HG03060 (cell line): Measurements from ENCODE around the gene MGAT3.
"Not testable (repeated sequence)": the region's sequence is repeated elsewhere in the genome, so short reads cannot be mapped to it uniquely, and the experiment has no call there.

ENCODE experiments used
- ATAC-seq: cut with Tn5 transposase; IDR thresholded peaks from one replicate; pipeline ENCODE4 v1.9.1; 2021; ENCODE audit warnings: low read depth, moderate number of reproducible peaks; ENCODE audit not compliant: unreplicated experiment

Gene MGAT3, protein sequence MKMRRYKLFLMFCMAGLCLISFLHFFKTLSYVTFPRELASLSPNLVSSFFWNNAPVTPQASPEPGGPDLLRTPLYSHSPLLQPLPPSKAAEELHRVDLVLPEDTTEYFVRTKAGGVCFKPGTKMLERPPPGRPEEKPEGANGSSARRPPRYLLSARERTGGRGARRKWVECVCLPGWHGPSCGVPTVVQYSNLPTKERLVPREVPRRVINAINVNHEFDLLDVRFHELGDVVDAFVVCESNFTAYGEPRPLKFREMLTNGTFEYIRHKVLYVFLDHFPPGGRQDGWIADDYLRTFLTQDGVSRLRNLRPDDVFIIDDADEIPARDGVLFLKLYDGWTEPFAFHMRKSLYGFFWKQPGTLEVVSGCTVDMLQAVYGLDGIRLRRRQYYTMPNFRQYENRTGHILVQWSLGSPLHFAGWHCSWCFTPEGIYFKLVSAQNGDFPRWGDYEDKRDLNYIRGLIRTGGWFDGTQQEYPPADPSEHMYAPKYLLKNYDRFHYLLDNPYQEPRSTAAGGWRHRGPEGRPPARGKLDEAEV

GRCh38 chr22:39456522-39457197 lies at the start of gene MGAT3:
TSS of gene MGAT3 (plus strand) at chr22:39457012. CDS start at chr22:39487348, 30,336 bp downstream.
- ATAC-seq: no peak

DNA sequence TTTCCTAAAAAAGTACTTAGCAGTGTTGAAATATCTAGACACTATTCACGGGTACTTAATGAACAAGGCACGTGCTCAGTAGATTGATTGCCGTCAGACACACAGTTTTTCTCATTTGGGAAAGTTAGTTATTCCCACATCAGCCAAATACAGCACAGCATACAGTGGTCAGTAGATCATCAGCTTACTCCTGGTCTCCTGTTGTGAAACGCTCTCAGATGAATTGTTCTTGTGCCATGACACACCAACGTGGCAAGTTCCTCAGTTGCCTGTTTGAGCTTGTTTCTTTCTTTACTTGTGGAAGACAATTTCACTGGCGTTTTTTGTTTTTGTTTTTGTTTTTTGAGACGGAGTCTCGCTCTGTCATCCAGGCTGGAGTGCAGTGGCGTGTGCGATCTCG lies 48.6 kb upstream of the MGAT3 start:
- no peak for ATAC-seq

DNA sequence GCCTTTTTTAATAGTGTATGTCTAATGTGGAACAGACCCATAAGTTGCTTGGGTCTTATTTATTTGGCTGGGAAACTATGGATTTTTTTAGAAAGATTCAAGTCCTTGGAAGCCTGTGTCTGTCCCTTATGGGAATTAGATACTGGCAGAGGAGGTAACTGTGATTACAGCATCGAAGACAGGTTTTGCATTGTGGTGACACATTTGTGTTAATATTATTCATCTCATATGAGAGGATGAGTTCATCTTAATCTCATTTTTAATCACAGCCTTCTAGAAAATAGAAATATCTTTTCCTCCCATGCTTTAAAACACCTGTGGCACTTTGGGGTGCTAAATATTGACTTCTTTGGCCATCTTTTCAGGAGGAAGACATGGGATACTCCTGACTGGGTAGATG lies 48.0 kb upstream of the MGAT3 start:
- no peak for ATAC-seq

DNA sequence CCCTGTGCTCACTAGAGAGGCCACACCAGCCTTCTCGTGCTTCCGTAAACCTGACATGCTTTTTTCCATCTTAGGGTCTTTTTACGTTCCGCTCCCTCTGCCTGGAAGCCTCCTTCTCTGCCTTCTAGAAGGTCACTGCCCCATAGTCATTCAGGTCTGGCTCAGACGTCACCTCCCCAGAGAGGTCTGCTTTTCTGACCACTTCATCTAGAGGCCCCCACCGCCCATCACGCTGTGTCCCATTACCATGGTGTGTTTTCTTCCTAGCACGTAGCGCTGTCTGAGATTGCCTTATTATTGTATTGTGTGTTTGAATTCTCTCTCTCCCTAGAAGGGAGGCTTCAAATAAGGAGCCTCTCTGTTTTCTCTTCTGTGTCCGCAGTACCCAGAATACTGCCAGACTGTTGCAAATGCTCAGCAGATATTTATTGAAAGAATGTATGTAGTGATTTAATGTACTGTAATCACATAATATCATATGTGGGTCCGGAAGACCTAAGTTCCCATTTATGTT lies 47.2 kb upstream of the MGAT3 start:
- ATAC-seq: no peak

GRCh38 chr22:39410264-39410663 lies 46.5 kb upstream of the MGAT3 start:
- ATAC-seq: no peak

DNA sequence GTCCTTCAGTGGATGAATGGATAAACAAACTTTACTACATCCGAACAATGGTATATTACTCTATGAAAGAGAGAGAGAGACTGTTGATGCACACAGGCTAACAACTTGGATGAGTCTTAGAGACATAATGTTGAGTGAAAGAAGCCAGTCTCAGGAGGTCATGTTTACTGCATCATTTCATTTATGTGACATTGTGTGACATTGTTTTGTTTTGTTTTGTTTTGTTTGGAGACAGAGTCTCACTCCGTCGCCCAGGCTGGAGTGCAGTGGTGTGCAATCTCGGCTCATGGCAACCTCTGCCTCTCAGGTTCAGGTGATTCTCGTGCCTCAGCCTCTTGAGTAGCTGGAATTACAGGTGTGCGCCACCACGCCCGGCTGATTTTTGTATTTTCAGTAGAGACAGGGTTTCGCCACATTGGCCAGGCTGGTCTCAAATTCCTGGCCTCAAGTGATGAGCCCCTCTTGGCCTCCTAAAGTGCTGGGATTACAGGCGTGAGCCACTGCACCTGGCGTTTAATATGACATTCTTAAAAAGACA lies 44.9 kb upstream of the MGAT3 start:
- ATAC-seq: not testable (repeated sequence)

GRCh38 chr22:39413204-39413603 lies 43.6 kb upstream of the MGAT3 start:
- ATAC-seq: not testable (repeated sequence)

- ATAC-seq: no peak
Observed at GRCh38 chr22:39414377-39414776, 42.4 kb upstream of the MGAT3 start.

- no peak for ATAC-seq
Observed at GRCh38 chr22:39414886-39415285, 41.9 kb upstream of the MGAT3 start.

DNA sequence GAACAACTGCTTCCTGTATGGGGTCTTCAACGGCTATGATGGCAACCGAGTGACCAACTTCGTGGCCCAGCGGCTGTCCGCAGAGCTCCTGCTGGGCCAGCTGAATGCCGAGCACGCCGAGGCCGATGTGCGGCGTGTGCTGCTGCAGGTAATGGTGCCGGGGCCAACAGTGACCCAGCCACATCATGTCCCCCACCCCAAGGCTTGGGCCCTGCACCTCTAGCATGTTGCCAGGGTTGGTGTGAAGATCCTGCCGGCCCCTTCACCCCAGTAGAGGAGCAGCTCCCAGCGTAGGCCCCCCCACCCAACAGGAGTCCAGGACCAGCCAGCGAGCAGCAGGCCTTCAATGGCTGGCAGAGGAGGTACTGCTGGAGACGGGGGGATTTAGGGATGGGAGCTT lies 41.3 kb upstream of the MGAT3 start:
- no peak for ATAC-seq

DNA sequence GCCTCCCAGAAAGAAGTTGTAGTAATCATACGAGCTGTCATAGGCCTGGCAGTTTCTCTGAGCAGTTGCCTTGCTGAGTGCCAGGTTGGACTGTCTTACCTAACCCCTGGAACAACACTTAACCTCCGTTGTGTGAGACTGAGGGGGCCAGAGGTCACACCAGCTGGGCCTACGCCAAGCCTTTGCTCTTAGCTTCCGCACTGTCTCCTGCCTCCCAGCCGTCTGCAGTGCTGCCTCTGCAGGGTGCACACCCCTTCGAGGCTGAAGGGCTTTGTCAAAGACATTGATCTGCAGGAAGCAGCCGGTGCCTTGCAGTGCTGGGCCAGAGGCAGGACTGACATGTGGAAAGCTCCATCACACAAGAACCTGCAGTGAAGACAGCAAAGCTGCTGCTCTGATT lies 40.5 kb upstream of the MGAT3 start:
- no peak for ATAC-seq

DNA sequence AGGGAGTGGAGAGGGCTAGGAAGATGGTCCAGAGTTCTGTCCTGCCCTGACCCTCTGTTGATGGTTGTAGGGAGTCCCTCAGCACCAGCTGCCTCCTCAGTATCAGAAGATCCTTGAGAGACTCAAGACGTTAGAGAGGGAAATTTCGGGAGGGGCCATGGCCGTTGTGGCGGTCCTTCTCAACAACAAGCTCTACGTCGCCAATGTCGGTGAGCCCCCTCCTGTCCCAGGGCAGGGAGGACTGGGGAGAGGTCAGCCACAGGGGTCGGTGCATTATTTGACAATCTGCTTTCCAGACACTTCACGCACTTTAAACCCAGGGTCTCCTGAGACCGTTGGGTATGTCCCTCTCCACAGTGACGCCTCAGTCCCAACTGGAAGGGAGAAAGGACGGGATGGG lies 39.2 kb upstream of the MGAT3 start:
- no peak for ATAC-seq

DNA sequence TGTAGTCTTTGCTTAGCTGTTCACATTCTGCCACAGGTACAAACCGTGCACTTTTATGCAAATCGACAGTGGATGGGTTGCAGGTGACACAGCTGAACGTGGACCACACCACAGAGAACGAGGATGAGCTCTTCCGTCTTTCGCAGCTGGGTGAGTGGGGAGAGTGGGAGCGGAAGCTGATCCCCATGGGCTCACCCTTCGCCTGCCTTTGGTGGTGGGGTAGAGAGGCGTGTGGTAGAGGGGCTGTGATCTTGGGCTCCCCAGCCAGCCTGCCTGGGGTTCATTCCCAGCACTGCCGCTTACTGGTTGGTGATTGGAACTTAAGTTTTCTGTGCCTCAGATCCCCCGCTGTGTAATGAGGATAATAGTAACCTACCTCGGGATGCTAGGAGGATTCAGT lies 38.1 kb upstream of the MGAT3 start:
- no peak for ATAC-seq

GRCh38 chr22:39419096-39419495 lies 37.7 kb upstream of the MGAT3 start:
- ATAC-seq: no peak

- no peak for ATAC-seq
Observed at GRCh38 chr22:39419911-39420310, 36.9 kb upstream of the MGAT3 start.

GRCh38 chr22:39421691-39422090 lies 35.1 kb upstream of the MGAT3 start:
- ATAC-seq: no peak

DNA sequence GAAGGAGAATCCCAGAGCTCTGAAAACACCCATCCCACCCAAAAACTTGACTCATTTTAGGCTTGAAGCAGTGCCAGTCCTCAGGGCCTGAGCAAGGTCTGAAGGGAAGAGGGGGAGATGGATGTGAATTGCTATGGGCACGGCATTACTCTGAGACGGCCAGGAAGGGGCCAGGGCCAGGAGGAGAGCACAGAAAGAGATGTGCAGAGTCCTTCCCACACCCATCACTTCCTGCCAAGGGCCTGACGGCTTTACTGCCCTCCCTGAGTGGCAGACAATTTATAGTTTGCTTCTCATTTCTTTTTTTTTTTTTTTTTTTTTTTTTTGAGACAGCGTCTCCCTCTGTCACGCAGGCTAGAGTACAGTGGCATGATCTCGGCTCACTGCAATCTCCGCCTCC lies 34.7 kb upstream of the MGAT3 start:
- ATAC-seq: no peak

DNA sequence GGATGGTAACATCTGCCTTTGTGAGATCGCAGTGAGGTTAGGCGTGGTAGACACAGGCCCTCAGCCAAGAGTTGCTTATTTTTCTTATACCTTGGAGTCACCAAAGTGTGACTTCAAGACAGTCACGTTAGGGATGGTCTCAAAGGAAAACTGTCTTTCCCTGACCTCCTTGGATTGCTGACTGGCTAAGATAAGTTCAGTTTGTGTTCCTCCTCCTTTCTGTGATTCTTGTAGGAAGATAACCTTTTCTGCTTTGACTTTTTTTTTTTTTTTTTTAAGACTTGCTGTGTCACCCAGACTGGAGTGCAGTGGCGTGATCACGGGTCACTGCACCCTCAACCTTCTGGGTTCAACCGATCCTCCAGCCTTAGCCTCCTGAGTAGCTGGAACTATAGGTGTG lies 34.1 kb upstream of the MGAT3 start:
- ATAC-seq: no peak

- no peak for ATAC-seq
Observed at GRCh38 chr22:39423976-39424375, 32.8 kb upstream of the MGAT3 start.

DNA sequence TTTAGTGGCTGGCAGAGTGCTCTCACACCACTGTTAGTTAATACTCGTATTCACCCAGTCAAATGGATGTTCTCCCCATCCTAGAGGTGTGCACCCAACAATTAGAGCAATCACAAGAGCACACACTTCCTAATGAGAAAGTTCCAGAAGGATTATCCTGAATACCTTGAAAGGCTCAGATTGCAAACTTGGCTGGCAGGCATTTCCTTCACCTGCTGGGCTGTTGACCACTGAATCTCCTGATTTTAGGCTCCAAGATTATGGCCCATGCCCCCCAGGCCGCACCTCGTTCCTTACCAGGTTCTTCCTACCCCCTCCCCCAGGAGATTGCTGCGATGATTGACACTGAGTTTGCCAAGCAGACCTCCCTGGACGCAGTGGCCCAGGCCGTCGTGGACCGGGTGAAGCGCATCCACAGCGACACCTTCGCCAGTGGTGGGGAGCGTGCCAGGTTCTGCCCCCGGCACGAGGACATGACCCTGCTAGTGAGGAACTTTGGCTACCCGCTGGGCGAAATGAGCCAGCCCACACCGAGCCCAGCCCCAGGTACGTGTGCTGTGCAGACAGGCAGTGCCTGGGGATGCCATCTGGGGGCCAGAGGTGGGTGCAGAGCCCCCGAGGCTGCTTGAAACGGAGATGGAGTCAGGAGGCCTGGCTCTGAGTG lies 30.3 kb upstream of the MGAT3 start:
- no peak for ATAC-seq
